Smooth muscle cell (in vitro differentiated cells): Measurements from ENCODE around the gene PARPBP. TPM values are rescaled to one million over a fixed set of nuclear protein-coding genes. Genes with fewer than 3 reads are reported as not detected.
A peak's percentile ranks its signal among the peaks of the same experiment; 100 is the strongest.

Source experiments
- DNase-seq: peaks from one replicate; lab custom pipeline; 2025; ENCODE audit not compliant: unreplicated experiment; lab: John Stamatoyannopoulos, UW
- H2AFZ ChIP-seq: fragments of 200-600 bp; sonication (generic); 2 replicates; pipeline ENCODE4 v1.6.0; 2016; ENCODE audit warnings: antibody characterized with exemption, low read depth, mild to moderate bottlenecking
- H3F3A ChIP-seq: fragments of 200-600 bp; sonication (generic); 2 replicates; pipeline ENCODE4 v1.6.0; 2017; ENCODE audit warnings: antibody characterized with exemption, low read depth
- H3K27ac ChIP-seq: fragments of 200-600 bp; sonication (generic); 2 replicates; pipeline ENCODE4 v1.5.1; 2016; ENCODE audit warnings: low read depth, mild to moderate bottlenecking
- H3K27me3 ChIP-seq: fragments of 200-600 bp; sonication (generic); 2 replicates; pipeline ENCODE4 v1.6.1; 2016; ENCODE audit warnings: low read depth, mild to moderate bottlenecking
- H3K36me3 ChIP-seq: fragments of 200-600 bp; sonication (generic); 2 replicates; pipeline ENCODE4 v1.5.1; 2016; ENCODE audit warnings: low read depth
- H3K4me1 ChIP-seq: fragments of 200-600 bp; sonication (generic); 2 replicates; pipeline ENCODE4 v1.5.1; 2016; ENCODE audit warnings: low read depth
- H3K4me2 ChIP-seq: fragments of 200-600 bp; sonication (generic); 2 replicates; pipeline ENCODE4 v1.6.0; 2016; ENCODE audit warnings: mild to moderate bottlenecking
- H3K4me3 ChIP-seq: fragments of 200-600 bp; sonication (generic); 2 replicates; pipeline ENCODE4 v1.5.1; 2016; ENCODE audit warnings: mild to moderate bottlenecking
- H3K79me2 ChIP-seq: fragments of 200-600 bp; sonication (generic); 2 replicates; pipeline ENCODE4 v1.6.0; 2016; ENCODE audit warnings: low read depth, mild to moderate bottlenecking
- H3K9ac ChIP-seq: fragments of 200-600 bp; sonication (generic); 2 replicates; pipeline ENCODE4 v1.6.0; 2016; ENCODE audit warnings: low read depth
- H3K9me3 ChIP-seq: fragments of 200-600 bp; sonication (generic); replicated peaks from 2 replicates; pipeline ENCODE4 v1.5.1; 2016; ENCODE audit warnings: low read depth
- H4K20me1 ChIP-seq: fragments of 200-600 bp; sonication (generic); 2 replicates; pipeline ENCODE4 v1.6.0; 2016; ENCODE audit warnings: low read depth
- CTCF ChIP-seq: fragments of 200-600 bp; sonication (generic); IDR thresholded peaks from 2 replicates; pipeline ENCODE4 v1.5.1; 2017; ENCODE audit warnings: borderline replicate concordance, mild to moderate bottlenecking, antibody characterized with exemption; ENCODE audit not compliant: insufficient read depth, poor library complexity, severe bottlenecking
- WGBS: methylation state at CpG from one replicate; pipeline ENCODE4 v1.1.7; 2016; ENCODE audit warnings: low lambda C conversion rate; 5-methylcytosine and 5-hydroxymethylcytosine counted together
- polyA plus RNA-seq: library from polyadenylated mRNA; unstranded; fragments of >200 nt; fragmentation: Nextera tagmentation; extraction: Ambion mirVana; gene quantifications from 2 replicates; pipeline ENCODE4 v1.2.1, GENCODE V29; 2016
- total RNA-seq: library from RNA; depleted of rRNA; stranded (reverse); fragments of >200 nt; gene quantifications from 2 replicates; pipeline ENCODE4 v1.2.3, GENCODE V29; 2014

The PARPBP gene
- total and polyA plus RNA-seq, 2 experiments from 2014 or later, result 3.7 to 7.9 TPM

GRCh38 chr12:102202556-102202955 lies 82.6 kb downstream of the PARPBP start:
- Histone ChIP-seq H3K4me1 (no peaks in the 10 kb centered on the region), H3K27ac (no peak overlapping the region), H3K4me2 (no peak overlapping the region), H4K20me1 (no peaks in the 10 kb centered on the region), H2AFZ (no peak overlapping the region), H3K27me3 (no peaks in the 10 kb centered on the region), H3F3A (no peaks in the 10 kb centered on the region), H3K9me3 (no peaks in the 10 kb centered on the region), H3K9ac (no peak overlapping the region), H3K4me3 (no peak overlapping the region), H3K79me2 (no peaks in the 10 kb centered on the region), H3K36me3 (no peaks in the 10 kb centered on the region)
- 95% methylated on average over 4 of the region's 4 CpGs for WGBS
- no peak for TF ChIP-seq CTCF
- no peak for DNase-seq

GRCh38 chr12:102204025-102204424 lies 84.0 kb downstream of the PARPBP start:
- peaks cover 7% of the 10 kb centered on the region for H3K9me3 ChIP-seq
- H3F3A ChIP-seq, result no peaks in the 10 kb centered on the region
- no peaks in the 10 kb centered on the region for H3K36me3 ChIP-seq
- no peaks in the 10 kb centered on the region for H3K27me3 ChIP-seq
- no peaks in the 10 kb centered on the region for H4K20me1 ChIP-seq
- H3K79me2 ChIP-seq, result no peaks in the 10 kb centered on the region
- H3K9ac ChIP-seq, result no peak overlapping the region
- H2AFZ ChIP-seq, result no peak overlapping the region
- no peak overlapping the region for H3K4me3 ChIP-seq
- H3K4me2 ChIP-seq, result no peak overlapping the region
- no peak for DNase-seq
- no peak overlapping the region for H3K27ac ChIP-seq
- no peaks in the 10 kb centered on the region for H3K4me1 ChIP-seq
- 98% methylated on average over 2 of the region's 2 CpGs for WGBS
- no peak for TF ChIP-seq CTCF

GRCh38 chr12:102215992-102216691 lies 96.2 kb downstream of the PARPBP start:
- Histone ChIP-seq H3K27me3 (no peaks in the 10 kb centered on the region), H3K4me1 (no peaks in the 10 kb centered on the region), H3K79me2 (no peaks in the 10 kb centered on the region), H3K27ac (peak overlapping the region; percentile 70), H3K9me3 (no peaks in the 10 kb centered on the region), H3K9ac (peak overlapping the region; percentile 31), H4K20me1 (no peaks in the 10 kb centered on the region), H3K4me3 (no peak overlapping the region), H3K36me3 (no peaks in the 10 kb centered on the region), H2AFZ (no peak overlapping the region), H3F3A (no peaks in the 10 kb centered on the region), H3K4me2 (peak overlapping the region; percentile 41)
- WGBS, result 67% methylated on average over 5 of the region's 5 CpGs
- no peak for DNase-seq
- TF ChIP-seq CTCF, result no peak

- no peaks in the 10 kb centered on the region for H3K27me3 ChIP-seq
- no peak overlapping the region for H3K9ac ChIP-seq
- no peaks in the 10 kb centered on the region for H3K79me2 ChIP-seq
- no peaks in the 10 kb centered on the region for H4K20me1 ChIP-seq
- H3K4me3 ChIP-seq, result no peak overlapping the region
- H3K4me1 ChIP-seq, result no peaks in the 10 kb centered on the region
- H3K36me3 ChIP-seq, result no peaks in the 10 kb centered on the region
- no peak overlapping the region for H3K27ac ChIP-seq
- no peaks in the 10 kb centered on the region for H3K9me3 ChIP-seq
- no peak overlapping the region for H3K4me2 ChIP-seq
- no peaks in the 10 kb centered on the region for H3F3A ChIP-seq
- no peak for TF ChIP-seq CTCF
- DNase-seq, result no peak
- H2AFZ ChIP-seq, result no peak overlapping the region
Observed at GRCh38 chr12:102220736-102221135, 100.8 kb downstream of the PARPBP start.
